NCI-H446 (cell line): ENCODE results near the gene DGCR8.

Experiments used
- DNase-seq, 2 experiments: peaks; one replicate each; lab custom pipeline; 2025; lab: John Stamatoyannopoulos, UW

DGCR8 gene

GRCh38 chr22:20124083-20124787 lies 44.2 kb downstream of the DGCR8 start:
- DNase-seq: no peak

GRCh38 chr22:20125201-20126174 lies 45.4 kb downstream of the DGCR8 start:
- no peak for DNase-seq

GRCh38 chr22:20126284-20127029 lies 46.4 kb downstream of the DGCR8 start:
- DNase-seq: no peak

GRCh38 chr22:20127318-20127868 lies 47.4 kb downstream of the DGCR8 start:
- no peak for DNase-seq

- no peak for DNase-seq
Measured at GRCh38 chr22:20127869-20128618, 48.0 kb downstream of the DGCR8 start.

- no peak for DNase-seq
Measured at GRCh38 chr22:20128619-20128901, 48.5 kb downstream of the DGCR8 start.

GRCh38 chr22:20128902-20129746 lies 49.1 kb downstream of the DGCR8 start:
- peak in 1 of 2 experiments; percentile 37 for DNase-seq

GRCh38 chr22:20129747-20130014 lies 49.6 kb downstream of the DGCR8 start:
- DNase-seq: no peak

GRCh38 chr22:20130319-20130718 lies 50.3 kb downstream of the DGCR8 start:
- DNase-seq: no peak

GRCh38 chr22:20130731-20131596 lies 50.9 kb downstream of the DGCR8 start:
- DNase-seq: peak; percentile 26 to 74

GRCh38 chr22:20131597-20131858 lies 51.5 kb downstream of the DGCR8 start, which contains the start of gene ZDHHC8:
ZDHHC8 (plus strand) TSS chr22:20131804; CDS start chr22:20131948, 144 bp downstream.
- no peak for DNase-seq

- no peak for DNase-seq
Measured at GRCh38 chr22:20131859-20132685, 52.0 kb downstream of the DGCR8 start.

- DNase-seq: no peak
Measured at GRCh38 chr22:20132686-20133246, 52.7 kb downstream of the DGCR8 start.

GRCh38 chr22:20133930-20134549 lies 54.0 kb downstream of the DGCR8 start:
- no peak for DNase-seq

- DNase-seq: no peak
Measured at GRCh38 chr22:20135265-20135664, 55.2 kb downstream of the DGCR8 start.

- no peak for DNase-seq
Measured at GRCh38 chr22:20135806-20136602, 56.0 kb downstream of the DGCR8 start.

- no peak for DNase-seq
Measured at GRCh38 chr22:20136603-20136873, 56.5 kb downstream of the DGCR8 start.

GRCh38 chr22:20137113-20137512 lies 57.1 kb downstream of the DGCR8 start:
- DNase-seq: no peak
